ENCODE data around the gene MYO1D.

- TF ChIP-seq CTCF (conservative IDR thresholded peaks at IDR 0.05; ENCODE audit: low read length) (no peak), EZH2phosphoT487 (IDR thresholded peaks at IDR 0.05; ENCODE audit: borderline replicate concordance, low read depth, low read length) (no peak)
Measured at GRCh38 chr17:32664936-32665583, 211.9 kb downstream of the MYO1D start.
